Stimulated activated naive CD4-positive, alpha-beta T cell treated with Interleukin-2 at 50 U/mL for 16 hours (primary cell): ENCODE results near the gene TMEM38A.
"Not testable (repeated sequence)": the region's sequence is repeated elsewhere in the genome, so short reads cannot be mapped to it uniquely, and the experiment has no call there.

Source experiments
- DNase-seq: peaks from one replicate; lab custom pipeline; 2025; lab: John Stamatoyannopoulos, UW

Gene TMEM38A

GRCh38 chr19:16638666-16639065 is 22.3 kb upstream of the TMEM38A start:
- DNase-seq, result no peak

- DNase-seq, result no peak
Measured at GRCh38 chr19:16640951-16641350, 20.0 kb upstream of the TMEM38A start.

- DNase-seq, result no peak
Measured at GRCh38 chr19:16641695-16642094, 19.2 kb upstream of the TMEM38A start.

- DNase-seq, result no peak
Measured at GRCh38 chr19:16645140-16645539, 15.8 kb upstream of the TMEM38A start.

GRCh38 chr19:16649734-16650133 is 11.2 kb upstream of the TMEM38A start:
- DNase-seq, result no peak

GRCh38 chr19:16650821-16651220 is 10.1 kb upstream of the TMEM38A start:
- DNase-seq, result no peak

GRCh38 chr19:16651421-16652188 is 9.3 kb upstream of the TMEM38A start:
- DNase-seq, result not testable (repeated sequence)

GRCh38 chr19:16652854-16653253 is 8.1 kb upstream of the TMEM38A start:
- no peak for DNase-seq

- DNase-seq, result no peak
Measured at GRCh38 chr19:16654140-16654539, 6.8 kb upstream of the TMEM38A start.

- DNase-seq, result no peak
Measured at GRCh38 chr19:16654627-16655026, 6.3 kb upstream of the TMEM38A start.

- no peak for DNase-seq
Measured at GRCh38 chr19:16655727-16656126, 5.2 kb upstream of the TMEM38A start.

GRCh38 chr19:16657384-16657783 is 3.6 kb upstream of the TMEM38A start:
- DNase-seq, result no peak

- no peak for DNase-seq
Measured at GRCh38 chr19:16659464-16659831, 1.5 kb upstream of the TMEM38A start.

- peak; percentile 99 for DNase-seq
Measured at GRCh38 chr19:16659832-16660708, 869 bp upstream of the TMEM38A start, which contains the start of gene SMIM7. TSS of gene SMIM7 (minus strand) at chr19:16660144. CDS start at chr19:16660110, 34 bp downstream.

GRCh38 chr19:16661480-16662034 is 618 bp downstream of the TMEM38A start:
- no peak for DNase-seq

GRCh38 chr19:16668176-16668575 is 7.2 kb downstream of the TMEM38A start:
- no peak for DNase-seq

- DNase-seq, result not testable (repeated sequence)
Measured at GRCh38 chr19:16668702-16669101, 7.8 kb downstream of the TMEM38A start.

- no peak for DNase-seq
Measured at GRCh38 chr19:16670291-16670690, 9.4 kb downstream of the TMEM38A start.

- no peak for DNase-seq
Measured at GRCh38 chr19:16671652-16672274, 10.8 kb downstream of the TMEM38A start.

GRCh38 chr19:16673231-16673630 is 12.3 kb downstream of the TMEM38A start:
- no peak for DNase-seq

- DNase-seq, result not testable (repeated sequence)
Measured at GRCh38 chr19:16673839-16674238, 12.9 kb downstream of the TMEM38A start.

- DNase-seq, result no peak
Measured at GRCh38 chr19:16676101-16676798, 15.3 kb downstream of the TMEM38A start.
